K562 (cell line): Measurements from ENCODE around the gene ITGBL1. TPM values are rescaled to one million over a fixed set of nuclear protein-coding genes. Genes with fewer than 3 reads are reported as not detected.

Experiments
- ATAC-seq: fragments of 200-7000 bp; cut with Tn5 transposase; 3 replicates; pipeline ENCODE4 v1.9.1; 2020; ENCODE audit warnings: moderate library complexity
- BruUV-seq: library from RNA; stranded (reverse); fragments of 400-500 nt; replicated peaks from 2 replicates; lab custom pipeline; 2021; lab: Mats Ljungman, UMichigan
- CTCF ChIA-PET: fragments of 300-600 bp; formaldehyde crosslinking; extraction: SDS; loops from one replicate; lab custom pipeline; 2021; ENCODE audit warnings: low intra/inter-chr PET ratio; lab: Yijun Ruan, JAX
- POLR2A ChIA-PET: fragments of 300-600, 350-650 bp; sonication (Branson Sonifier 250); formaldehyde crosslinking; extraction: SDS; loops from one replicate; lab custom pipeline; 2021; ENCODE audit warnings: antibody characterized with exemption, inconsistent platforms; lab: Yijun Ruan, JAX
- DNase-seq, 4 experiments: peaks; one replicate each; pipeline versions ENCODE4 v3.0.0 to v3.0.0-alpha.2; 2011 to 2018; ENCODE audit warnings: low spot score in 3 of 4, mixed read lengths in 3 of 4; ENCODE audit errors: extremely low read depth in 1 of 4
- FAIRE-seq: peaks from 2 replicates; lab custom pipeline; 2011; peaks lifted over from hg19 to GRCh38; lab: Jason Lieb, UNC
- H2AFZ ChIP-seq: 2 replicates; pipeline ENCODE4 v1.6.0; 2011; ENCODE audit warnings: low read depth, low read length, control low read depth, inconsistent platforms
- H3K27ac ChIP-seq: fragments of 200-600 bp; 3 replicates; pipeline ENCODE4 v1.8.0; 2011; ENCODE audit warnings: low read depth, mild to moderate bottlenecking, control low read depth, inconsistent platforms, low read length, moderate library complexity, mixed read lengths; ENCODE audit errors: extremely low read depth
- H3K27me3 ChIP-seq, 2 experiments: fragments of 300-600 bp in 1 of 2; 2 replicates in 1 of 2; 3 replicates in 1 of 2; pipeline versions ENCODE4 v1.6.0 to v1.8.0; 2011; ENCODE audit warnings: inconsistent platforms in 2 of 2, low read length in 2 of 2, mild to moderate bottlenecking in 1 of 2, mixed read lengths in 1 of 2, moderate library complexity in 1 of 2; ENCODE audit not compliant: control insufficient read depth in 2 of 2, insufficient read depth in 2 of 2
- H3K36me3 ChIP-seq: fragments of 300-600 bp; 3 replicates; pipeline ENCODE4 v1.8.0; 2011; ENCODE audit warnings: mild to moderate bottlenecking, low read length, inconsistent platforms; ENCODE audit not compliant: control insufficient read depth, insufficient read depth
- H3K4me1 ChIP-seq, 2 experiments: fragments of 200-600 bp in 1 of 2; replicated peaks in 1 of 2; 2 replicates in 1 of 2; 3 replicates in 1 of 2; pipeline versions ENCODE4 v1.5.1 to v1.8.0; 2011; ENCODE audit warnings: inconsistent platforms in 2 of 2, low read length in 2 of 2, mild to moderate bottlenecking in 1 of 2, mixed read lengths in 1 of 2, moderate library complexity in 1 of 2; ENCODE audit not compliant: control insufficient read depth in 2 of 2, insufficient read depth in 2 of 2
- H3K4me2 ChIP-seq: 2 replicates; pipeline ENCODE4 v1.6.1; 2011; ENCODE audit warnings: low read length, control low read depth, inconsistent platforms, mixed read lengths; ENCODE audit not compliant: insufficient read depth
- H3K4me3 ChIP-seq: fragments of 200-600 bp; sonication (generic), shearing (Covaris generic); 2 replicates; pipeline ENCODE4 v1.5.1; 2016; ENCODE audit warnings: control low read depth, inconsistent platforms
- H3K79me2 ChIP-seq: fragments of 200-600 bp; 3 replicates; pipeline ENCODE4 v1.8.0; 2011; ENCODE audit warnings: low read length, inconsistent platforms; ENCODE audit not compliant: control insufficient read depth, insufficient read depth
- H3K9ac ChIP-seq, 2 experiments: 2 replicates each; pipeline versions ENCODE4 v1.6.0 to v1.6.1; 2011; ENCODE audit warnings: low read depth in 2 of 2, low read length in 2 of 2, control low read depth in 1 of 2, inconsistent platforms in 1 of 2, mild to moderate bottlenecking in 1 of 2, mixed read lengths in 1 of 2; ENCODE audit not compliant: insufficient read depth in 1 of 2
- H3K9me1 ChIP-seq: one replicate; pipeline ENCODE4 v1.6.0; 2011; ENCODE audit warnings: inconsistent platforms, mild to moderate bottlenecking, low read length, moderate library complexity; ENCODE audit not compliant: control insufficient read depth, insufficient read depth
- H3K9me3 ChIP-seq: replicated peaks from 2 replicates; pipeline ENCODE4 v1.5.1; 2011; ENCODE audit warnings: low read depth, low read length, inconsistent platforms; ENCODE audit not compliant: control insufficient read depth, insufficient read depth
- H4K20me1 ChIP-seq: replicated peaks from 2 replicates; pipeline ENCODE4 v1.6.1; 2011; ENCODE audit warnings: low read length, inconsistent platforms, mixed read lengths; ENCODE audit not compliant: control insufficient read depth, insufficient read depth
- DEAF1 ChIP-seq: fragments of 450-650 bp; formaldehyde crosslinking; IDR thresholded peaks from 2 replicates; pipeline ENCODE4 v1.4.0; 2020; ENCODE audit warnings: mild to moderate bottlenecking, moderate library complexity
- E2F6 ChIP-seq, 2 experiments: IDR thresholded peaks; 2 replicates each; pipeline ENCODE4 v1.6.1; 2011; ENCODE audit warnings: borderline replicate concordance in 1 of 2, control low read depth in 1 of 2, low read depth in 1 of 2, low read length in 1 of 2, mild to moderate bottlenecking in 1 of 2, mixed read lengths in 1 of 2, moderate library complexity in 1 of 2; ENCODE audit not compliant: insufficient read depth in 1 of 2, insufficient read length in 1 of 2, poor library complexity in 1 of 2, severe bottlenecking in 1 of 2; ENCODE audit errors: extremely low read depth in 1 of 2
- GABPB1 ChIP-seq: sonication (generic); formaldehyde crosslinking; IDR thresholded peaks from 2 replicates; pipeline ENCODE4 v1.8.0; 2022; ENCODE audit warnings: mild to moderate bottlenecking, missing genetic modification reagents
- IFI16 ChIP-seq: fragments of 250-450 bp; sonication (Bioruptor Pico); IDR thresholded peaks from 2 replicates; pipeline ENCODE4 v2.1.2; 2022; ENCODE audit warnings: mild to moderate bottlenecking, inconsistent platforms
- NFE2L1 ChIP-seq: fragments of 450-650 bp; IDR thresholded peaks from 2 replicates; pipeline ENCODE4 v1.6.1; 2016; ENCODE audit warnings: missing genetic modification characterization, low read depth, mild to moderate bottlenecking, missing compliant biosample characterization, moderate library complexity, borderline replicate concordance
- POLR3A ChIP-seq: IDR thresholded peaks from 2 replicates; pipeline ENCODE4 v1.6.1; 2011; ENCODE audit warnings: borderline replicate concordance, mild to moderate bottlenecking, moderate library complexity; ENCODE audit not compliant: insufficient read length, insufficient read depth; ENCODE audit errors: extremely low read depth
- PRMT5 ChIP-seq: sonication (generic); formaldehyde crosslinking; IDR thresholded peaks from 2 replicates; pipeline ENCODE4 v1.5.0; 2020; ENCODE audit warnings: missing genetic modification reagents
- WGBS: fragments of 100-300 bp; shearing (Covaris generic); methylation state at CpG from one replicate; pipeline ENCODE4 v1.1.6; 2016; ENCODE audit warnings: low coverage, mixed read lengths; ENCODE audit not compliant: insufficient coverage; ENCODE audit errors: missing lambda C conversion rate; 5-methylcytosine and 5-hydroxymethylcytosine counted together
- in situ Hi-C: fragments of 300-500 bp; cut with MboI; formaldehyde crosslinking; loops from 4 replicates; pipeline ENCODE4 v1.15.0; 2018; ENCODE audit warnings: inconsistent platforms, mixed read lengths
- intact Hi-C: fragments of 100-400 bp; cut with micrococcal nuclease; formaldehyde crosslinking; loops from 2 replicates; pipeline ENCODE4 v1.14.2; 2022
- polyA plus RNA-seq, 8 experiments: library from polyadenylated mRNA; depleted of rRNA in 4 of 8; stranded (reverse) in 5 of 8; unstranded in 3 of 8; fragments of >200 nt; fragmentation: Nextera tagmentation in 2 of 8; fragmentation: Illumina TruSeq in 1 of 8; extraction: Ambion mirVana in 2 of 8; extraction: Trizol in 1 of 8; gene quantifications; 2 replicates each; pipeline versions ENCODE4 v1.2.1 to v1.2.3, GENCODE V29; 2011 to 2014; ENCODE audit warnings: inconsistent platforms in 1 of 8, missing spikeins in 1 of 8
- total RNA-seq, 7 experiments: library from RNA; depleted of rRNA in 6 of 7; stranded (reverse); fragments of >200 nt in 6 of 7; fragmentation: Illumina TruSeq in 2 of 7; extraction: Trizol in 2 of 7; gene quantifications; 2 replicates each; pipeline versions ENCODE4 v1.2.1 to v1.2.3, GENCODE V29; 2011 to 2021; ENCODE audit warnings: low replicate concordance in 1 of 7

The ITGBL1 gene
- total and polyA plus RNA-seq, 9 of the 15 experiments (the other 6 are each of a cell fraction or from before 2014, with no cell fraction given) = 0.04 to 0.73 (median 0.32) TPM; not detected in 1

DNA sequence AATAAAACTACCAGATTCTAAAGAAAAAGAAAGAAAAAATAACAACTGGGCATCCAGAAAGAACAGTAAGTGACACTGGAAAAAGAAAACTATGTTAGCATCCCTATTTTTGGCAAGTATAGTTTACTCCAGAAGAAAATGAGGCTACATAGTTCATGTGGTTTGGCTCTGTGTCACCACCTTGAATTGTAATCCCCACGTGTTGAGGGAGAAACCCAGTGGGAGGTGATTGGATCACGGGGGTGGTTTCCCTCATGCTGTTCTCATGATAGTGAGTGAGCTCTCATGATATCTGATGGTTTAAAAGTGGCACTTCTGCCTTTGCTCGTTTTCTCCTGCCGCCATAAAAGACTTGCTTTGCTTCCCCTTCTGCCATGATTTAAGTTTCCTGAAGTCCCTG lies 76.9 kb downstream of the ITGBL1 start:
- intact Hi-C loops = no loop called here
- Histone ChIP-seq H3K4me1 (no peaks in the 10 kb centered on the region), H3K36me3 (no peaks in the 10 kb centered on the region), H3K9me1 (no peaks in the 10 kb centered on the region), H3K27ac (no peak overlapping the region), H2AFZ (no peak overlapping the region), H3K4me2 (no peak overlapping the region), H4K20me1 (no peaks in the 10 kb centered on the region), H3K9me3 (no peaks in the 10 kb centered on the region), H3K27me3 (no peaks in the 10 kb centered on the region), H3K9ac (no peak overlapping the region), H3K4me3 (no peak overlapping the region), H3K79me2 (no peaks in the 10 kb centered on the region)
- no TSS peak for BruUV-seq
- 0% methylated on average over 3 of the region's 4 CpGs for WGBS
- no peak for FAIRE-seq
- ChIA-PET POLR2A (no interaction called here), CTCF (no interaction called here)
- in situ Hi-C loops = no loop called here
- no peak for ATAC-seq
- TF ChIP-seq GABPB1 (CRISPR knock-in tag) (no peak), E2F6 (IDR thresholded peaks at IDR 0.05; ENCODE audit: borderline replicate concordance in 1 of 2, extremely low read depth in 1 of 2, insufficient read depth in 1 of 2, insufficient read length in 1 of 2, low read depth in 1 of 2, low read length in 1 of 2, poor library complexity in 1 of 2, severe bottlenecking in 1 of 2) (no peak), PRMT5 (no peak), DEAF1 (no peak), POLR3A (no peak), NFE2L1 (tag) (no peak), IFI16 (no peak)
- no peak for DNase-seq
